HUES64 (cell line): ENCODE results near the gene FTO.

Experiments used
- H3K27ac ChIP-seq: 2 replicates; pipeline ENCODE4 v1.7.0; 2013; ENCODE audit warnings: low read depth, low read length, inconsistent platforms
- H3K27me3 ChIP-seq: 2 replicates; pipeline ENCODE4 v1.6.1; 2013; ENCODE audit warnings: mild to moderate bottlenecking, low read length; ENCODE audit not compliant: insufficient read depth
- H3K36me3 ChIP-seq: 2 replicates; pipeline ENCODE4 v1.6.1; 2013; ENCODE audit warnings: mild to moderate bottlenecking, low read length; ENCODE audit not compliant: insufficient read depth
- H3K4me1 ChIP-seq: 2 replicates; pipeline ENCODE4 v1.6.1; 2013; ENCODE audit warnings: mild to moderate bottlenecking, low read length, moderate library complexity; ENCODE audit not compliant: insufficient read depth
- H3K4me3 ChIP-seq: 2 replicates; pipeline ENCODE4 v1.5.1; 2013; ENCODE audit warnings: mild to moderate bottlenecking, low read length, moderate library complexity
- H3K9ac ChIP-seq: 2 replicates; pipeline ENCODE4 v1.6.1; 2013; ENCODE audit warnings: mild to moderate bottlenecking, low read depth, low read length
- H3K9me3 ChIP-seq: 2 replicates; pipeline ENCODE4 v1.6.1; 2013; ENCODE audit warnings: low read depth, low read length; ENCODE audit not compliant: insufficient read depth
- WGBS: fragments of 150-250, 120-280 bp; methylation state at CpG from one replicate; pipeline ENCODE4 v1.1.7; 2013; ENCODE audit warnings: missing lambda C conversion rate; 5-methylcytosine and 5-hydroxymethylcytosine counted together

Gene FTO

DNA sequence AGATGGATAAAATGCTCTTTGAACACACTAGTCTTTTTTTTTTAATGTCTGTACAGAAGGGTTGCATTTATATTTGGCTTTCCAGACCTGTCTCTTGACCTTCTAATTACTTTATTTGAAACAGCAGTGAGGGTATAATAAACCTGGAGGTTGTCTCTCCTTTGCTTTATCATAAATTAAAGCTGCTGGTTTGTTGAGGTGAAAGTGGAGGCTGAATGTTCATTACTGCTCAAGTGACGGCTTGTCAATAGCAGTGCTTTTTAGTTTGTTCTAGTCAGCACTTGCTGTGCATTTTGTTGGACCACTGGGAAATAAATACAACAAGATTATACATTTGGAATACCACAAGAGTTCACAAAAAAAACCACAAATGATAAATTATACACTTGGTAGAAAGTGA is 318.4 kb downstream of the FTO start:
- peaks cover under 1% of the 10 kb centered on the region; the same call in 1 of the 2 replicates for H3K4me1 ChIP-seq
- 86% methylated on average over 1 of the region's 1 CpG for WGBS
- no peak overlapping the region for H3K4me3 ChIP-seq
- no peaks in the 10 kb centered on the region for H3K36me3 ChIP-seq
- H3K27me3 ChIP-seq: no peaks in the 10 kb centered on the region
- H3K9me3 ChIP-seq: no peaks in the 10 kb centered on the region
- no peak overlapping the region for H3K27ac ChIP-seq
- no peak overlapping the region for H3K9ac ChIP-seq

DNA sequence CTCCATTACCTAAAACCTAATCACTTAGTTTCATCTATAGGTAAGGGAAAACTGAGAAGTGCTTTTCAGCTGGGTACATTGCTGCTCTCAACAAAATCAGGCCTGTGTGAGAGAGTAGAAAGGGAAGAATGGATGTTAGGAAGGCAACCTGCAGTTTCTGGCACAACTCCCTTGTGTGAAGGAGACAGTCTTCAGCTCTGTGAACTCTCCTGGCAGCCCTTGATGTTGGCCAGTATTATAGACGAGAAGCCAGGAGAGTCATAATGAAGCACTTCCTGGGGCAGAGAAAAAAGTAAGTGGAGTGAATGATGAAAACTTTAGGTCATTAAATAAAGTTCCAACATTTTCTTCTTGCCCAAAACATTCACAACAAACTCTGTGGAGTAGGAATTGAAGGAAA is 322.5 kb downstream of the FTO start:
- 77% methylated on average over 1 of the region's 1 CpG for WGBS
- H3K4me1 ChIP-seq: peaks cover 2% of the 10 kb centered on the region; the same call in 1 of the 2 replicates
- H3K27me3 ChIP-seq: no peaks in the 10 kb centered on the region
- no peak overlapping the region for H3K27ac ChIP-seq
- no peaks in the 10 kb centered on the region for H3K36me3 ChIP-seq
- H3K9ac ChIP-seq: no peak overlapping the region
- H3K9me3 ChIP-seq: peaks cover 7% of the 10 kb centered on the region; the same call in 1 of the 2 replicates
- H3K4me3 ChIP-seq: no peak overlapping the region

DNA sequence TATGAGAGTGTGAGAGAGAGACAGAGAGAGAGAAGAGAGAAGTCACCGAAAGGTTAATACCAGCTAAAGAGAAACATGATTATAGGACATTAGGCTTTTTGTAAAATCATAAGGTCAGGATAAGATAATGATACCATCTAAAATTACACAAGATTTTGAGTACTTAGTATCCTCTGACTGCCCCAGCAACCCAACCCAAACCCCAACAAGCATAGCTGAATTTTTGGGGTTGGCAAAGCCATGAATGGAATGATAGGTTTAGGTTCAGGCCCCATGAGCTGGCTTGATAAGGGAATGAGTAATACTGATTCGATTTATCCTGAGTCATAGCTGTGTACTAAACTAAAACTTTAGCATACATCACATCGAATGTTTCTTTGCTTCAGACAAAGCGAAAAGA is 323.1 kb downstream of the FTO start:
- no peak overlapping the region for H3K27ac ChIP-seq
- H3K27me3 ChIP-seq: no peaks in the 10 kb centered on the region
- H3K4me1 ChIP-seq: peaks cover 2% of the 10 kb centered on the region; the same call in 1 of the 2 replicates
- WGBS: 96% methylated on average over 4 of the region's 4 CpGs
- peaks cover 7% of the 10 kb centered on the region; the same call in 1 of the 2 replicates for H3K9me3 ChIP-seq
- H3K9ac ChIP-seq: no peak overlapping the region
- no peak overlapping the region for H3K4me3 ChIP-seq
- no peaks in the 10 kb centered on the region for H3K36me3 ChIP-seq

DNA sequence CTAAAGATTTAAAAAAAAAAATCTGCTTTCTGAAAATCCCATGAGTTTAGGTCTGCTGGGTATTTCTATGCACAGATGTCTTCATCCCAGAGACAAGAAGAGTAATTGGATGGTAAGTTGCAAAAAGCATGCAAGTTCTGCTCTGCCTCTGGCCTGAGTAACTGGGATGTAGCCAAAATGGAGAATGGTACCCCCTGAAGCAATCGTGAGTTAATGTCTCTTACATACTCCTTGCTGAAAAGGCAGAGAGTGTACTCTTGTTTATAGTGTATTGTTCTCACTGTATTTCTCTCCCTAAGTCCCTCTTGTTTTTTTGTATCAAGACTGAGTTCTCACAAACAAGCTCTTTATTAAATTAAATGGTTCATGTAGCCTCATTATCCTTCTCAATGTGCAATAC is 323.6 kb downstream of the FTO start:
- H3K4me3 ChIP-seq: no peak overlapping the region
- WGBS: 91% methylated on average over 1 of the region's 1 CpG
- no peak overlapping the region for H3K9ac ChIP-seq
- peaks cover 7% of the 10 kb centered on the region; the same call in 1 of the 2 replicates for H3K9me3 ChIP-seq
- no peak overlapping the region for H3K27ac ChIP-seq
- H3K36me3 ChIP-seq: no peaks in the 10 kb centered on the region
- H3K4me1 ChIP-seq: peaks cover 2% of the 10 kb centered on the region; the same call in 1 of the 2 replicates
- no peaks in the 10 kb centered on the region for H3K27me3 ChIP-seq

DNA sequence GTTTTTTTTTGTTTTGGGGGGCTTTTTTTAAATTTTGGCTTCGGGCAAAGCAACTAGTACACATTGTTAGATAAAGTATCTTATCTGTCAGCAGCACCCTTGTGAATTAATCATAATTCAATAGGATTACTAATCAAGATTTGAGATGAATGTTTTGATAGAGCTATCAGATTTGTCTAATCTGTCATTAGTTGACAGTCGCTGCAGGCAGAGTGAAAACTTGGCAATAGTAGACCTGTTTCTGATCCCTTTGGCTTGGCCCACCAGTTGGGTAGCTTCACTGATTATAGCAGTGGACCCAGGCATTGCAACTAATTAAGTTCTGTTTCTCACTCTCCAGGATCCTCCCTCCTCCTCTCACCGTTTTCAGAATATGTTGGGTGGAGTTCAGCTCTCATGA is 324.0 kb downstream of the FTO start:
- Histone ChIP-seq H3K4me3 (no peak overlapping the region), H3K4me1 (peaks cover 2% of the 10 kb centered on the region; the same call in 1 of the 2 replicates), H3K27me3 (no peaks in the 10 kb centered on the region), H3K9me3 (peaks cover 7% of the 10 kb centered on the region; the same call in 1 of the 2 replicates), H3K27ac (no peak overlapping the region), H3K36me3 (no peaks in the 10 kb centered on the region), H3K9ac (no peak overlapping the region)
- WGBS: 92% methylated on average over 3 of the region's 3 CpGs

DNA sequence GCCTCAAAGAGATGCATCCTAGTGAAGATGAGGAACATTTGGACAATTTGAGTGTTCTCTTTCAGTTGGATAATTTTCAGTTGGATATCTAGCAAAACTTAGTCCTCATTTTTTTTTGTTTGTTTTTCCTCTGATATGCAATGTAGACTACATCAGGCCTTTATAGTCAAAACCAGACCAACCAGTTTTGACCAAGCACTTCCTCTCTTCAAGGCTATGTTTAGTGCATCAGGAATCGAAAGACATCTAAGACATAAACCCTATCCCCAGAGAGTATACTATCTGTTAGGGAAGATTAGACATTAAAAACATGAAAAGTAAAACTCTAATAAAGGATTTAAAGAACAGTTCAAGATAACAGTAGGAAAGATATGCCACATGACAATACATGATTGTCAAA is 326.5 kb downstream of the FTO start:
- Histone ChIP-seq H3K4me1 (peaks cover 2% of the 10 kb centered on the region; the same call in 1 of the 2 replicates), H3K9ac (no peak overlapping the region)

DNA sequence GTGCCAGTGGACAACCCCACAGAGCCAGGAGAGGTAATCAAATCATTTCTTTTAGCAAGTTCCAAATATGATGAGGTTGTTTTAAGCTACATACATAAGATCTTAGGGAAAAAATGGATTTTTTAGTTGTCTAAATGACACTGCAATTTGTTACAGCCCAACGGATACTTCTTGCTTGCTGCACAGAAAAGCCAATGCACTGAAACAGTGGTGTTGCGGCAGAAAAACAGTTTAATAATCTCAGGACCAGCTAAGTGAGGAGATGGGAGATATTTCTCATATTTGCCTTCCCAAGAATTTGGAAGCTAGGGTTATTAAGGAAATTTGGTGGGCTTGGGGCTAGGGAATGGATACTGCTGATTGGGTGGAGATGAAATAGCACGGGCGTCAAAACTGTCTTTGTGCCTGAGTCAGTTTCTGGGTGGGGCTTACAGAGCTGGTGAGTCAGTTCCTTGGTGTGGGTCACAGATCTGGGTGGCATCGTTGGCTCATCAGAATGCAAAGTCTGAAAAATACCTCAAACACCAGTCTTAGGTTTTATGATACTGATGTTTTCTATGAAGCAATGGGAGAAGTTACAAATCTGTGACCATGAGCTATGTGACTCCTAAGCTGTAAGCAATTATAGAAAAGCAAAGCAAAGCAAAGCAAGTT is 327.3 kb downstream of the FTO start:
- Histone ChIP-seq H3K4me1 (peaks cover 2% of the 10 kb centered on the region; the same call in 1 of the 2 replicates), H3K36me3 (no peaks in the 10 kb centered on the region), H3K9ac (no peak overlapping the region), H3K9me3 (peaks cover 7% of the 10 kb centered on the region; the same call in 1 of the 2 replicates), H3K27ac (no peak overlapping the region), H3K4me3 (no peak overlapping the region), H3K27me3 (no peaks in the 10 kb centered on the region)
- 93% methylated on average over 5 of the region's 5 CpGs for WGBS

More for the DNA sequence above, 326.5 kb downstream of the FTO start:
- no peak overlapping the region for H3K27ac ChIP-seq
- no CpG with 5 or more reads among the region's 1 CpG for WGBS
- no peak overlapping the region for H3K4me3 ChIP-seq
- no peaks in the 10 kb centered on the region for H3K36me3 ChIP-seq
- peaks cover 7% of the 10 kb centered on the region; the same call in 1 of the 2 replicates for H3K9me3 ChIP-seq
- H3K27me3 ChIP-seq: no peaks in the 10 kb centered on the region

DNA sequence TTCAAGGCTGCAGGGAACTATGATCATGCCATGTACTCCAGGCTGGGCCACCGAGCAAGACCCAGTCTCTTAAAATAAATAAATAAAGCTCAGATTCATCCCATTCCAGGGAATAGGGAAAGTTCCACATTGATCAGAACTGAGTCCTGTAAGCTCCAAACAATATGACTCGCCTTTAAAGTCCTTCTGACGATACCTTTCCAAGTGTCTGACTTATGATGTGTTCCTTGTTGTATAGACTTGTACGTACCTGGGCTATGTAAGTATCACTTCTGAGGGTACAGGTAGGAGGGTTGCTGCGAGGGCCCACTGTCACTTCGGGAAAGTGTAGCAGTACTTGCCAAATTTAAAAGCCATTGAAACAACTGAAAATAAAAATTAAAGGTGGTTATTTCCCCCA is 329.8 kb downstream of the FTO start:
- Histone ChIP-seq H3K27ac (no peak overlapping the region), H3K4me3 (no peak overlapping the region), H3K9ac (no peak overlapping the region), H3K9me3 (peaks cover 7% of the 10 kb centered on the region; the same call in 1 of the 2 replicates), H3K4me1 (peaks cover 2% of the 10 kb centered on the region; the same call in 1 of the 2 replicates), H3K27me3 (no peaks in the 10 kb centered on the region), H3K36me3 (no peaks in the 10 kb centered on the region)
- WGBS: 97% methylated on average over 6 of the region's 6 CpGs

DNA sequence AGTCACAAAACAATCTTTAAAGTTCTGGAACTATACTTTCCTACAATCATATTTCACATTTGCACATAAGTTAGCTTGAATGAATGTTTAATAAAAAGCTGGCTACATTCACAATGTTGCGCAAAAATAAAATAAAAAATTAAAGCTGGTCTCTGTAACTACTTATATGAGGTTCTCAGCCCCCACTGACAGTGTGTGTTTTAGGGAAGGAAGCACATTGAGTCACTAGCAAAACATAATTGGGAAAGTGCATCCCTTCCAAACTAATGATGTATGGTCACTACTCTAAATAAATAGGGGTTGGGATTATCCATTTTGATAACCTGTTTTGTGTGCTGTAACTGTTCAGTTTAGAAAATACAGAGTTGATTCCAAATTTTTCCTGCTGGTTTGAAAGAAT is 330.7 kb downstream of the FTO start:
- Histone ChIP-seq H3K4me3 (no peak overlapping the region), H3K27ac (no peak overlapping the region), H3K4me1 (no peaks in the 10 kb centered on the region; the same call in 1 of the 2 replicates), H3K9me3 (peaks cover 7% of the 10 kb centered on the region; the same call in 1 of the 2 replicates), H3K36me3 (no peaks in the 10 kb centered on the region), H3K9ac (no peak overlapping the region), H3K27me3 (no peaks in the 10 kb centered on the region)
- WGBS: 86% methylated on average over 1 of the region's 1 CpG

DNA sequence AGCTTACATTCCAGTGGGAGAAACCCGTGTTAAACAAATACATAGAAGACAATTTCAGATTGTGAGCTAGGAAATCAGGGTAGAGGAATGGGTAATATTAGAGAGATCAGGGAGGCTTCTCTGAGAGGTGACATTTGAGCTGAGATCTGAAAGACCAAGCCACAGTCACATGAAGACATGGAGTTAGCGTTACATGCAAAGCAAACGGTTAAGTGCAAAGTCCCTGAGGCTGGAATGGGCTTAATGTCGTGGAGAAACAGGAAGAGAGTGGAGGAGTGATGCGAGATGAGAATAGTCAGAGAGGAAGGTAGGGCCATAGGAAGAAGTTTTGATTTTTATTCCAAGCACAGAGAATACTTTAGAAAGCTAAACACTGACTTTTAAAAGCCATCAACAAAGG is 336.5 kb downstream of the FTO start:
- Histone ChIP-seq H3K4me1 (no peaks in the 10 kb centered on the region; the same call in none of the 2 replicates), H3K9ac (no peak overlapping the region), H3K27ac (no peak overlapping the region), H3K27me3 (no peaks in the 10 kb centered on the region), H3K36me3 (no peaks in the 10 kb centered on the region), H3K9me3 (no peaks in the 10 kb centered on the region), H3K4me3 (no peak overlapping the region)
- WGBS: 90% methylated on average over 5 of the region's 5 CpGs

DNA sequence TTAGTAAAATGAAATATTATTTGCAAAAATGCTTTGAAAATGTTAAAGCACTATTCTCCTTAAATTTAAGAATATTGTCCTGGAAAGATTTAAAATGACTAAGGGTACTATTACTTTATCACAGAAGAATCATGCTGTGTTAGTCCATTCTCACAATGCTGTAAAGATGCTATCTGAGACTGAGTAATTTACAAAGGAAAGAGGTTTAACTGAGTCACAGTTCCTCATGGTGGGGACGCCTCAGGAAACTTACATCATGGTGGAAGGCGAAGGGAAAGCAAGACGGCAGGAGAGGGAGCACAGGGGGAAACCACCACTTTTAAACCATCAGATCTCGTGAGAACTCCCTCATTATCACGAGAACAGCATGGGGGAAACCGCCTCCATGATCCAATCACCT is 337.0 kb downstream of the FTO start:
- Histone ChIP-seq H3K4me3 (no peak overlapping the region), H3K27me3 (no peaks in the 10 kb centered on the region), H3K4me1 (no peaks in the 10 kb centered on the region; the same call in 1 of the 2 replicates), H3K9me3 (no peaks in the 10 kb centered on the region), H3K9ac (no peak overlapping the region), H3K27ac (no peak overlapping the region), H3K36me3 (no peaks in the 10 kb centered on the region)
- WGBS: 79% methylated on average over 6 of the region's 6 CpGs
